NCI-H2029 treated with DMSO at 0.1 percent for 48 hours (cell line): ENCODE data around the gene NSUN5.
"Not testable (repeated sequence)": the region's sequence is repeated elsewhere in the genome, so short reads cannot be mapped to it uniquely, and the experiment has no call there.

Experiments used
- DNase-seq: peaks from one replicate; lab custom pipeline; 2025; lab: John Stamatoyannopoulos, UW

Gene NSUN5

DNA sequence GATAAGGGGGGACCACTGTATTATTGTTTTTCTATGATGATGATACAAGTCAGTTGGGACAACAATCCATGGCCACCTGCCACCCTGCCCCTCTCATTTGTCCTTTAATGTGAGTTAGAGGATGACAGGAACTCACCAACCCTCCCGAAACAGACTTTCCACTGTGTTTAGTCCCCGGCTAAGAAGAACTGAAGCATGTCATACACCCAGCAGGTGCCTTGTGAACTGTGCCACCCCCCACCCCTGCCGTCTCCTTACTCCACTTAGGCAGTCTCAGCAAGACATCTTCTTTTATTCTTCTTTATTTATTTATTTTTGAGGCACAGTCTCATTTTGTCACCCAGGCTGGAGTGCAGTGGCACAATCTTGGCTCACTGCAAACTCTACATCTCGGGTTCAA is 40.8 kb downstream of the NSUN5 start:
- DNase-seq, result not testable (repeated sequence)

GRCh38 chr7:73266719-73267368 is 41.8 kb downstream of the NSUN5 start:
- DNase-seq, result not testable (repeated sequence)

DNA sequence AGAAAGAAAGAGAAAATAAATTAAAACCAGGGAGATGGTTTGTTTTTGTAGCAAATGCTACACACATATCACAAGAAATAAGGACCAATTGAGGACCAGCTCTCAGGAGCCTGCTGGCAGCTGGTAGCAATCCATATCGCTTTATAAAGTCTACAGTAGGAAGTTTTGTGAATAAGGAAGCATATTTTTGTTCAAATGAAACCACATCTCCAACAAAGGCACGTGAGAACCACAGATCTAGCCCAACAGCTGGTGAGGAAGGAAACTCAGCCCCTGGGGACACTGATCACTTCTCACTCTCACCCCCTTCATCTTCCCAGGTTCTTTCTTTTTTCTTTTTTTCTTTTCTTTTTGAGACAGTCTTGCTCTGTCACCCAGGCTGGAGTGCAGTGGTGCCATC is 46.2 kb downstream of the NSUN5 start:
- DNase-seq, result not testable (repeated sequence)
